SK-N-SH (cell line): ENCODE data around the gene CACNA1H. TPM values are rescaled to one million over a fixed set of nuclear protein-coding genes. Genes with fewer than 3 reads are reported as not detected.

Experiments used
- CTCF ChIA-PET: fragments of 300-600, 350-600 bp; formaldehyde crosslinking; extraction: SDS; loops from one replicate; lab custom pipeline; 2021; lab: Yijun Ruan, JAX
- POLR2A ChIA-PET: fragments of 350-600 bp; sonication (Branson Sonifier 250); formaldehyde crosslinking; extraction: SDS; loops from one replicate; lab custom pipeline; 2020; ENCODE audit warnings: antibody characterized with exemption, inconsistent platforms; lab: Yijun Ruan, JAX
- DNase-seq: peaks from one replicate; pipeline ENCODE4 v3.0.0; 2012
- H2AFZ ChIP-seq: fragments of 200-600 bp; sonication (generic); 2 replicates; pipeline ENCODE4 v1.8.1; 2016; ENCODE audit warnings: antibody characterized with exemption, mild to moderate bottlenecking, low read depth
- H3F3A ChIP-seq: fragments of 200-600 bp; sonication (generic); replicated peaks from 2 replicates; pipeline ENCODE3; 2016; ENCODE audit warnings: antibody characterized with exemption, mild to moderate bottlenecking; ENCODE audit not compliant: insufficient read depth
- H3K27ac ChIP-seq, 2 experiments: fragments of 200-500 bp in 1 of 2; fragments of 200-600 bp in 1 of 2; sonication (Bioruptor generic) in 1 of 2; sonication (generic), shearing (Covaris generic) in 1 of 2; 2 replicates each; pipeline versions ENCODE4 v1.5.1 to v1.6.1; 2014 to 2016; ENCODE audit warnings: low read depth in 2 of 2, inconsistent platforms in 1 of 2, low read length in 1 of 2, mild to moderate bottlenecking in 1 of 2, mixed read lengths in 1 of 2
- H3K27me3 ChIP-seq: fragments of 200-600 bp; sonication (generic), shearing (Covaris generic); 2 replicates; pipeline ENCODE4 v1.6.1; 2016; ENCODE audit warnings: mixed run types; ENCODE audit not compliant: insufficient read depth
- H3K36me3 ChIP-seq, 2 experiments: fragments of 200-500 bp in 1 of 2; fragments of 200-600 bp in 1 of 2; sonication (Bioruptor generic) in 1 of 2; sonication (generic) in 1 of 2; replicated peaks in 1 of 2; 2 replicates each; pipeline versions ENCODE3 to v1.5.1; 2014 to 2016; ENCODE audit warnings: low read length in 1 of 2, mild to moderate bottlenecking in 1 of 2; ENCODE audit not compliant: insufficient read depth in 2 of 2, control insufficient read depth in 1 of 2
- H3K4me1 ChIP-seq, 2 experiments: fragments of 200-500 bp in 1 of 2; fragments of 200-600 bp in 1 of 2; sonication (Bioruptor generic) in 1 of 2; sonication (generic), shearing (Covaris generic) in 1 of 2; 2 replicates each; pipeline versions ENCODE4 v1.5.1 to v1.6.1; 2014 to 2016; ENCODE audit warnings: low read depth in 1 of 2, low read length in 1 of 2, mixed run types in 1 of 2; ENCODE audit not compliant: insufficient read depth in 2 of 2, control insufficient read depth in 1 of 2
- H3K4me2 ChIP-seq: fragments of 200-600 bp; sonication (generic), shearing (Covaris generic); 2 replicates; pipeline ENCODE4 v1.6.1; 2017; ENCODE audit warnings: mixed run types
- H3K4me3 ChIP-seq, 2 experiments: fragments of 200-500 bp in 1 of 2; fragments of 200-600 bp in 1 of 2; sonication (Bioruptor generic) in 1 of 2; sonication (generic), shearing (Covaris generic) in 1 of 2; 2 replicates each; pipeline versions ENCODE4 v1.5.1 to v1.8.1; 2014 to 2016; ENCODE audit warnings: low read depth in 2 of 2, inconsistent platforms in 1 of 2, low read length in 1 of 2, mild to moderate bottlenecking in 1 of 2, mixed read lengths in 1 of 2, moderate library complexity in 1 of 2
- H3K79me2 ChIP-seq: fragments of 200-600 bp; sonication (generic); 2 replicates; pipeline ENCODE4 v1.8.1; 2017; ENCODE audit warnings: mild to moderate bottlenecking; ENCODE audit not compliant: insufficient read depth
- H3K9ac ChIP-seq: fragments of 200-600 bp; sonication (generic); 2 replicates; pipeline ENCODE4 v1.6.1; 2017; ENCODE audit warnings: mixed run types
- H3K9me2 ChIP-seq: fragments of 200-600 bp; sonication (generic); 2 replicates; pipeline ENCODE4 v1.6.1; 2017; ENCODE audit warnings: mixed run types
- H3K9me3 ChIP-seq: fragments of 200-600 bp; sonication (generic); 2 replicates; pipeline ENCODE4 v1.6.1; 2017; ENCODE audit warnings: mixed run types, mild to moderate bottlenecking, moderate library complexity
- H4K20me1 ChIP-seq: fragments of 200-600 bp; sonication (generic); 2 replicates; pipeline ENCODE4 v1.6.1; 2017; ENCODE audit warnings: mild to moderate bottlenecking, mixed run types; ENCODE audit not compliant: insufficient read depth
- CHD2 ChIP-seq: fragments of 150-350 bp; IDR thresholded peaks from 2 replicates; pipeline ENCODE4 v1.6.1; 2018; ENCODE audit warnings: low read length; ENCODE audit not compliant: partially characterized antibody
- EP300 ChIP-seq, 2 experiments: IDR thresholded peaks; 2 replicates each; pipeline versions ENCODE4 v1.4.0 to v1.6.1; 2012; ENCODE audit warnings: borderline replicate concordance in 1 of 2, low read depth in 1 of 2, low read length in 1 of 2
- FOSL2 ChIP-seq: IDR thresholded peaks from 2 replicates; pipeline ENCODE4 v1.4.0; 2012; ENCODE audit warnings: low read depth, mild to moderate bottlenecking, moderate library complexity, borderline replicate concordance
- FOXJ3 ChIP-seq: sonication (generic); formaldehyde crosslinking; IDR thresholded peaks from 2 replicates; pipeline ENCODE4 v1.5.1; 2020; ENCODE audit warnings: mild to moderate bottlenecking, missing genetic modification reagents
- FOXM1 ChIP-seq: IDR thresholded peaks from 2 replicates; pipeline ENCODE4 v1.4.0; 2012; ENCODE audit warnings: low read depth, mild to moderate bottlenecking
- JUND ChIP-seq: IDR thresholded peaks from 2 replicates; pipeline ENCODE4 v1.4.0; 2012
- MEF2A ChIP-seq: IDR thresholded peaks from 2 replicates; pipeline ENCODE4 v1.4.0; 2012; ENCODE audit warnings: low read depth, borderline replicate concordance
- MXI1 ChIP-seq: IDR thresholded peaks from 2 replicates; pipeline ENCODE4 v1.6.1; 2012; ENCODE audit warnings: mild to moderate bottlenecking, low read depth, low read length, improper control_type of control experiment
- NFIC ChIP-seq: IDR thresholded peaks from 2 replicates; pipeline ENCODE4 v1.4.0; 2012; ENCODE audit warnings: borderline replicate concordance
- NRF1 ChIP-seq: IDR thresholded peaks from 2 replicates; pipeline ENCODE4 v1.6.1; 2012; ENCODE audit warnings: low read depth, mild to moderate bottlenecking, low read length
- POLR2AphosphoS5 ChIP-seq: IDR thresholded peaks from 2 replicates; pipeline ENCODE4 v1.6.1; 2012; ENCODE audit warnings: low read depth, low read length
- RAD21 ChIP-seq: IDR thresholded peaks from 2 replicates; pipeline ENCODE4 v1.6.1; 2012; ENCODE audit warnings: mild to moderate bottlenecking, low read length
- RFX5 ChIP-seq: IDR thresholded peaks from 2 replicates; pipeline ENCODE4 v1.6.1; 2012; ENCODE audit warnings: mild to moderate bottlenecking, improper control_type of control experiment, low read length
- SMC3 ChIP-seq: IDR thresholded peaks from 2 replicates; pipeline ENCODE4 v1.6.1; 2012; ENCODE audit warnings: low read depth, low read length, improper control_type of control experiment
- TAF1 ChIP-seq: IDR thresholded peaks from 2 replicates; pipeline ENCODE4 v1.6.1; 2012; ENCODE audit warnings: low read depth, mild to moderate bottlenecking, low read length, moderate library complexity, borderline replicate concordance
- WGBS: methylation state at CpG from one replicate; pipeline ENCODE4 v1.1.6; 2017; ENCODE audit warnings: low lambda C conversion rate; 5-methylcytosine and 5-hydroxymethylcytosine counted together
- polyA plus RNA-seq, 3 experiments: library from polyadenylated mRNA; depleted of rRNA; stranded (reverse); fragments of >200 nt; gene quantifications; 2 replicates each; pipeline ENCODE4 v1.2.3, GENCODE V29; 2012
- TF ChIP-seq, protein P1 (sequence below): fragments of 150-350 bp; IDR thresholded peaks from 2 replicates; pipeline ENCODE4 v1.6.1; 2016; ENCODE audit warnings: mild to moderate bottlenecking, low read depth, low read length
- TF ChIP-seq, protein P2 (sequence below): IDR thresholded peaks from 2 replicates; pipeline ENCODE4; 2012
- TF ChIP-seq, protein P3 (sequence below): IDR thresholded peaks from 2 replicates; pipeline ENCODE4 v1.4.0; 2012; ENCODE audit warnings: low read depth
- TF ChIP-seq, protein P4 (sequence below): fragments of 200-600 bp; sonication (generic); IDR thresholded peaks from 2 replicates; pipeline ENCODE4 v1.6.1; 2017; ENCODE audit warnings: antibody characterized with exemption, mild to moderate bottlenecking, moderate library complexity
- TF ChIP-seq, protein P5 (sequence below): IDR thresholded peaks from 2 replicates; pipeline ENCODE4 v1.6.1; 2012; ENCODE audit warnings: mild to moderate bottlenecking, low read depth, low read length, moderate library complexity

Gene CACNA1H
- polyA plus RNA-seq, 1 of the 3 experiments (the other 2 are of a cell fraction): not detected

DNA sequence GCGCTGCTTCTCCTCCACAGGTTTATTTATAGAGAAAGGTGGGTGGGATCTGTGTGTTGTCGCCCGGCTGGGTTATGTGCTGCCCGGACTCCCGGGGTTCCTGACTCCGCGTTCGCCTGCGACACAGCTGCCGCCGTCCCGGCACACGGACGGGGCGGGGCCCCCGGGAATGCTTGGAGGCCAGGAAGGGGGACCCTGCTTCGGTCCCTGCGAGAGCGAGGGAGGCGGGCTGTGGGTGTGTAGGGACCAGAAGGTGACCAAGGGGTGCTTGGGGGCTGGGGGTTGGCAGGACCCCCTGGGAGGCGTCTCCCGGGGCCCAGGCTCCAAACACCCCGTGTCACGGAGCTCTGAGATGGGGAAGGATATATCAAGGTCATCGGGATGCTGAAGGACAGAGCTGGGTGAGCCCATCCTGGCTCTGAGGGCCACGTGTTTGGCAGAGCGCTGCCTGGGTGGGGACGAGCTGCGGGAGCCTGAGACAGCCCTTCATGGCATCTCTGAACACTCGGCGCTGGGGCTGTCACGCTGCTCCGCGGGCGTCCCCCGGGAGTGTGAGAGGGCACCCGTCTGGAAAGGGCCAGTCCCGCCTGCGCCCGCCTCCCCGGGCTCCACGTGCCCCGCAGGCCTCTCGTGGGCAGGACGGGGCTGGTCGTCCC is 4.2 kb downstream of the CACNA1H start:
- POLR2A ChIA-PET: no interaction called here

More for the DNA sequence above, 4.2 kb downstream of the CACNA1H start:
- H3K4me1 ChIP-seq: no peaks in the 10 kb centered on the region; a peak in 1 of 4 replicates
- CTCF ChIA-PET: interaction anchor here (1.0 kb wide), 1 partner anchor 100 kb away, joined by 3 read pairs; no protein-coding TSS in a partner anchor
- H3K4me3 ChIP-seq: no peak overlapping the region
- no peak for DNase-seq
- H3K4me2 ChIP-seq: no peak overlapping the region
- TF ChIP-seq EP300 (IDR thresholded peaks at IDR 0.05; ENCODE audit: borderline replicate concordance in 1 of 2, low read depth in 1 of 2, low read length in 1 of 2) (no peak), NRF1 (no peak), MEF2A (no peak), RFX5 (no peak), CHD2 (no peak), JUND (no peak), SMC3 (no peak), POLR2AphosphoS5 (no peak), FOSL2 (no peak), MXI1 (no peak), FOXJ3 (no peak), FOXM1 (no peak), NFIC (no peak), RAD21 (no peak), TAF1 (no peak)
- TF ChIP-seq, protein P1, sequence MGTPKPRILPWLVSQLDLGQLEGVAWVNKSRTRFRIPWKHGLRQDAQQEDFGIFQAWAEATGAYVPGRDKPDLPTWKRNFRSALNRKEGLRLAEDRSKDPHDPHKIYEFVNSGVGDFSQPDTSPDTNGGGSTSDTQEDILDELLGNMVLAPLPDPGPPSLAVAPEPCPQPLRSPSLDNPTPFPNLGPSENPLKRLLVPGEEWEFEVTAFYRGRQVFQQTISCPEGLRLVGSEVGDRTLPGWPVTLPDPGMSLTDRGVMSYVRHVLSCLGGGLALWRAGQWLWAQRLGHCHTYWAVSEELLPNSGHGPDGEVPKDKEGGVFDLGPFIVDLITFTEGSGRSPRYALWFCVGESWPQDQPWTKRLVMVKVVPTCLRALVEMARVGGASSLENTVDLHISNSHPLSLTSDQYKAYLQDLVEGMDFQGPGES: no peak
- TF ChIP-seq, protein P2, sequence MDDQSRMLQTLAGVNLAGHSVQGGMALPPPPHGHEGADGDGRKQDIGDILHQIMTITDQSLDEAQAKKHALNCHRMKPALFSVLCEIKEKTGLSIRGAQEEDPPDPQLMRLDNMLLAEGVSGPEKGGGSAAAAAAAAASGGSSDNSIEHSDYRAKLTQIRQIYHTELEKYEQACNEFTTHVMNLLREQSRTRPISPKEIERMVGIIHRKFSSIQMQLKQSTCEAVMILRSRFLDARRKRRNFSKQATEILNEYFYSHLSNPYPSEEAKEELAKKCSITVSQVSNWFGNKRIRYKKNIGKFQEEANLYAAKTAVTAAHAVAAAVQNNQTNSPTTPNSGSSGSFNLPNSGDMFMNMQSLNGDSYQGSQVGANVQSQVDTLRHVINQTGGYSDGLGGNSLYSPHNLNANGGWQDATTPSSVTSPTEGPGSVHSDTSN: no peak
- TF ChIP-seq, protein P3, sequence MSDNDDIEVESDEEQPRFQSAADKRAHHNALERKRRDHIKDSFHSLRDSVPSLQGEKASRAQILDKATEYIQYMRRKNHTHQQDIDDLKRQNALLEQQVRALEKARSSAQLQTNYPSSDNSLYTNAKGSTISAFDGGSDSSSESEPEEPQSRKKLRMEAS: no peak
- TF ChIP-seq, protein P4, sequence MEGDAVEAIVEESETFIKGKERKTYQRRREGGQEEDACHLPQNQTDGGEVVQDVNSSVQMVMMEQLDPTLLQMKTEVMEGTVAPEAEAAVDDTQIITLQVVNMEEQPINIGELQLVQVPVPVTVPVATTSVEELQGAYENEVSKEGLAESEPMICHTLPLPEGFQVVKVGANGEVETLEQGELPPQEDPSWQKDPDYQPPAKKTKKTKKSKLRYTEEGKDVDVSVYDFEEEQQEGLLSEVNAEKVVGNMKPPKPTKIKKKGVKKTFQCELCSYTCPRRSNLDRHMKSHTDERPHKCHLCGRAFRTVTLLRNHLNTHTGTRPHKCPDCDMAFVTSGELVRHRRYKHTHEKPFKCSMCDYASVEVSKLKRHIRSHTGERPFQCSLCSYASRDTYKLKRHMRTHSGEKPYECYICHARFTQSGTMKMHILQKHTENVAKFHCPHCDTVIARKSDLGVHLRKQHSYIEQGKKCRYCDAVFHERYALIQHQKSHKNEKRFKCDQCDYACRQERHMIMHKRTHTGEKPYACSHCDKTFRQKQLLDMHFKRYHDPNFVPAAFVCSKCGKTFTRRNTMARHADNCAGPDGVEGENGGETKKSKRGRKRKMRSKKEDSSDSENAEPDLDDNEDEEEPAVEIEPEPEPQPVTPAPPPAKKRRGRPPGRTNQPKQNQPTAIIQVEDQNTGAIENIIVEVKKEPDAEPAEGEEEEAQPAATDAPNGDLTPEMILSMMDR: no peak
- TF ChIP-seq, protein P5, sequence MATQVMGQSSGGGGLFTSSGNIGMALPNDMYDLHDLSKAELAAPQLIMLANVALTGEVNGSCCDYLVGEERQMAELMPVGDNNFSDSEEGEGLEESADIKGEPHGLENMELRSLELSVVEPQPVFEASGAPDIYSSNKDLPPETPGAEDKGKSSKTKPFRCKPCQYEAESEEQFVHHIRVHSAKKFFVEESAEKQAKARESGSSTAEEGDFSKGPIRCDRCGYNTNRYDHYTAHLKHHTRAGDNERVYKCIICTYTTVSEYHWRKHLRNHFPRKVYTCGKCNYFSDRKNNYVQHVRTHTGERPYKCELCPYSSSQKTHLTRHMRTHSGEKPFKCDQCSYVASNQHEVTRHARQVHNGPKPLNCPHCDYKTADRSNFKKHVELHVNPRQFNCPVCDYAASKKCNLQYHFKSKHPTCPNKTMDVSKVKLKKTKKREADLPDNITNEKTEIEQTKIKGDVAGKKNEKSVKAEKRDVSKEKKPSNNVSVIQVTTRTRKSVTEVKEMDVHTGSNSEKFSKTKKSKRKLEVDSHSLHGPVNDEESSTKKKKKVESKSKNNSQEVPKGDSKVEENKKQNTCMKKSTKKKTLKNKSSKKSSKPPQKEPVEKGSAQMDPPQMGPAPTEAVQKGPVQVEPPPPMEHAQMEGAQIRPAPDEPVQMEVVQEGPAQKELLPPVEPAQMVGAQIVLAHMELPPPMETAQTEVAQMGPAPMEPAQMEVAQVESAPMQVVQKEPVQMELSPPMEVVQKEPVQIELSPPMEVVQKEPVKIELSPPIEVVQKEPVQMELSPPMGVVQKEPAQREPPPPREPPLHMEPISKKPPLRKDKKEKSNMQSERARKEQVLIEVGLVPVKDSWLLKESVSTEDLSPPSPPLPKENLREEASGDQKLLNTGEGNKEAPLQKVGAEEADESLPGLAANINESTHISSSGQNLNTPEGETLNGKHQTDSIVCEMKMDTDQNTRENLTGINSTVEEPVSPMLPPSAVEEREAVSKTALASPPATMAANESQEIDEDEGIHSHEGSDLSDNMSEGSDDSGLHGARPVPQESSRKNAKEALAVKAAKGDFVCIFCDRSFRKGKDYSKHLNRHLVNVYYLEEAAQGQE: no peak
- H3K9ac ChIP-seq: no peak overlapping the region
- H3K36me3 ChIP-seq: no peaks in the 10 kb centered on the region
- H3K27ac ChIP-seq: no peak overlapping the region
- H4K20me1 ChIP-seq: peaks cover 19% of the 10 kb centered on the region
- H3F3A ChIP-seq: no peaks in the 10 kb centered on the region
- no peaks in the 10 kb centered on the region for H3K9me2 ChIP-seq
- peaks cover 83% of the 10 kb centered on the region for H3K27me3 ChIP-seq
- no peak overlapping the region for H2AFZ ChIP-seq
- H3K79me2 ChIP-seq: no peaks in the 10 kb centered on the region
- no peaks in the 10 kb centered on the region for H3K9me3 ChIP-seq
- 44% methylated on average over 13 of the region's 46 CpGs for WGBS
